Measurements from ENCODE around the gene SPIRE1.

DNA sequence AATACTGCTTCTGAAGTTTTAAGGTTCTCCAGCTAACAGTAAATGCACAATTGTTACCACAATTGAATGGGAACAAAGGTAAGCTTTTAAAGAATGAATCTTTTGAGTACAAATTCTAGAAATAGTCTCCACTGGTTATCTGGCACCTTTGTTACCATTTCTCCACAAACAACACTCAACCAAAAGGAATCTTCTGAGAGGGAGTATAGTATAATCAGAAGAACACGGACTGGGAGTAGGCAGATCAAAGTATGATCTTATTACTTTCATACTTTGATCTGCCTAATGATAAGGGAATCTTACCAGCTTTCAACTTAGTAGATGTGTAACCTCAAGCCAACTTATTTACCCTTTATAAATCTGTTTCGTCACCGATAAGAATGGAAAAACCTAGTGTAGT lies 43.3 kb upstream of the SPIRE1 start:
- TF ChIP-seq EZH2 (IDR thresholded peaks at IDR 0.05; ENCODE audit: insufficient read depth, poor library complexity, severe bottlenecking), result no peak
- TF ChIP-seq EZH2phosphoT487 (IDR thresholded peaks at IDR 0.05; ENCODE audit: insufficient read depth, low read depth), result no peak

All from GM23248 (cell line).